ENCODE data around the gene VPS54. TPM values are rescaled to one million over a fixed set of nuclear protein-coding genes. Genes with fewer than 3 reads are reported as not detected.

VPS54 gene
- total and polyA plus RNA-seq, 7 experiments from 2014 or later: 4.5 to 20.8 (median 14.6) TPM

DNA sequence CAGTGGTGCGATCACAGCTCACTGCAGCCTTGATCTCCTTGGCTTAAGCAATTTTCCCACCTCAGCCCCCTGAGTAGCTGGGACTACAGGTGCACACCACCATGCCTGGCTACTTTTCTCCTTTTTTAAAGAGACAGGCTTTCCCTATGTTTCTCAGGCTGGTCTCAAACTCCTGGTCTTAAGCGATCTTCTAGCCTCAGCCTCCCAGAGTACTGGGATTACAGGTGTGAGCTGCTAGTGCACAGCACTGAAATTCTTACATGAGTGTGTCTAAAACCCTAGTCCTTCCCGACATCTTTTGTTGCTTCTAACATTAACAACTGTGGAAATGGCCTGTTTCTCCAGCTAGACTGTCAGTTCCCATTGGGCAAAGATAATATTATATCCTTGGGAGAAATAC, 174.6 kb downstream of the VPS54 start:
- DNase-seq: no peak
- peaks cover 0 to 5% (median 0%) of the 10 kb centered on the region in 5 donors for H3K27me3 Mint-ChIP-seq
- H3K36me3 Mint-ChIP-seq: peaks cover 4 to 46% (median 18%) of the 10 kb centered on the region in 5 donors
- Histone ChIP-seq H3K36me3 (ENCODE audit: control insufficient read depth in 2 of 3, insufficient read depth in 3 of 3, low read length in 3 of 3) (peaks cover 0 to 12% (median 0%) of the 10 kb centered on the region in 3 experiments), H3K27me3 (ENCODE audit: control insufficient read depth in 2 of 2, insufficient read depth in 2 of 2, low read length in 2 of 2) (no peaks in the 10 kb centered on the region), H3K9me3 (ENCODE audit: control insufficient read depth in 2 of 3, low read length in 3 of 3) (no peaks in the 10 kb centered on the region), H3K4me3 (ENCODE audit: low read length) (no peak overlapping the region), H3K27ac (ENCODE audit: low read depth, low read length) (no peak overlapping the region), H3K4me1 (ENCODE audit: control insufficient read depth in 2 of 2, insufficient read depth in 2 of 2, low read length in 2 of 2) (peaks cover 10 to 33% of the 10 kb centered on the region in 2 donors)
- POLR2A ChIA-PET: interaction anchor here (0.6 to 8.3 kb wide), 3 partner anchors 9 to 238 kb away, joined by 3 to 120 read pairs (median 4); no protein-coding TSS in a partner anchor
- H3K4me3 Mint-ChIP-seq: peak overlapping the region in 7 of 10 donors; percentile 37 to 100 (median 77)
- H3K9me3 Mint-ChIP-seq: peaks cover 0 to 5% (median 0%) of the 10 kb centered on the region in 11 donors
- CTCF ChIA-PET: interaction anchor here (0.5 to 2.4 kb wide), 5 partner anchors 10 to 1277 kb away, joined by 3 to 7 read pairs (median 3); no protein-coding TSS in a partner anchor
- ATAC-seq: no peak
- peaks cover 40 to 88% (median 80%) of the 10 kb centered on the region in 7 donors for H3K4me1 Mint-ChIP-seq
- intact Hi-C loops (cut with micrococcal nuclease): loop anchor here (5.0 to 10.0 kb wide), 8 partner anchors 173 to 1957 kb away; partner anchors contain the start of genes SPRED2 (in 2 of the 2), VPS54 (in 2 of the 2), ACTR2 (in 1 of the 2) and CCT4 (in 1 of the 2)
- peak overlapping the region in 7 of 9 donors; percentile 2 to 82 (median 69) for H3K27ac Mint-ChIP-seq

DNA sequence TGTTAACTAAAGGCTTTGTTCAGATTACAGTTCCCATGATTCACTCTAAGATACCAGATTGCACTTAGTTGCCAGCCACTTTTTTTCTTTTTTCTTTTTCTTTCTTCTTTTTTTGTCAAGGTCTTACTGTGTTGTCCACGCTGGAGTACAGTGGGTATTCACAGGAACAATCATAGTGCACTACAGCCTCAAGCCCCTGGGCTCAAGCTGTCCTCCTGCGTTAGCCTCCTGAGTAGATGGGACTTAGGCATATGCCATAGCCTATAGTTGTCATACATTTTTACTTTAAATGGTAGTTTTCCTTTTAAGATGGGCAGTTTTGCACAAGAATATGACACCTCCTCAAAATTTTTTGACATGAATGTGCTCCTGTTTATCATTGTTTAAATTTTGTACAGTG, 175.4 kb downstream of the VPS54 start:
- no peak for DNase-seq

DNA sequence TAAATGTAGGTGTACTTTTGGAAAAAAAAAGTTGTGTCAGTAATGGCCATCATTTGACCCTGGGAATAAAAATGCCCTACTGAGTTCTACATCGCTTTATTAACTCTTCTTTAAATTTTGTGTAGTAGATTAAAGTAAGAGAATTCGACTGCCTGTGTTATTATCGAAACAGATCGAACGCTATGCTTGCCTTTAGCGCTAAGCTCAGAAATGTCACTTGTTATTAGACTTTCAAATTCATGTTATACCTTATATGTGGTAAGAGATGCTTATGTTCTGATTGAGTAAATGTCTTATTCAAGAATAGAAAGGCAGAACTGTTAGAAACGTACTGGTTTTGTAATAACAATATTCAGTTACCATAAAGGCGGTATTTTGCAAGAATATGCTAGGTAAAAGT, 176.1 kb downstream of the VPS54 start:
- Histone ChIP-seq H3K9me3 (ENCODE audit: control insufficient read depth in 2 of 3, low read length in 3 of 3) (no peaks in the 10 kb centered on the region), H3K27ac (ENCODE audit: low read depth, low read length) (peak overlapping the region; percentile 90), H3K36me3 (ENCODE audit: control insufficient read depth in 2 of 3, insufficient read depth in 3 of 3, low read length in 3 of 3) (peaks cover 0 to 12% (median 0%) of the 10 kb centered on the region in 3 experiments), H3K4me1 (ENCODE audit: control insufficient read depth in 2 of 2, insufficient read depth in 2 of 2, low read length in 2 of 2) (peaks cover 5 to 24% of the 10 kb centered on the region in 2 donors), H3K27me3 (ENCODE audit: control insufficient read depth in 2 of 2, insufficient read depth in 2 of 2, low read length in 2 of 2) (no peaks in the 10 kb centered on the region), H3K4me3 (ENCODE audit: low read length) (peak overlapping the region; percentile 82)
- no peak for ATAC-seq
- H3K36me3 Mint-ChIP-seq: peaks cover 4 to 42% (median 14%) of the 10 kb centered on the region in 5 donors
- ChIA-PET CTCF (interaction anchor here (1.4 to 2.4 kb wide), 2 partner anchors 18 to 144 kb away, joined by 4 to 7 read pairs; no protein-coding TSS in a partner anchor), POLR2A (interaction anchor here (0.8 to 8.3 kb wide), 4 partner anchors 11 to 254 kb away, joined by 3 to 120 read pairs (median 13); partner anchors contain the start of genes MDH1 and WDPCP)
- peak overlapping the region in 7 of 9 donors; percentile 42 to 99 (median 97) for H3K27ac Mint-ChIP-seq
- peaks cover 0 to 5% (median 0%) of the 10 kb centered on the region in 11 donors for H3K9me3 Mint-ChIP-seq
- intact Hi-C loops (cut with micrococcal nuclease): loop anchor here (5.0 to 10.0 kb wide), 8 partner anchors 174 to 1956 kb away; partner anchors contain the start of genes SPRED2 (in 2 of the 2), VPS54 (in 2 of the 2), ACTR2 (in 1 of the 2) and CCT4 (in 1 of the 2)
- H3K27me3 Mint-ChIP-seq: peaks cover 0 to 7% (median 0%) of the 10 kb centered on the region in 5 donors
- H3K4me3 Mint-ChIP-seq: peak overlapping the region; percentile 97 to 100 (median 99)
- peaks cover 35 to 76% (median 66%) of the 10 kb centered on the region in 7 donors for H3K4me1 Mint-ChIP-seq
- no peak for DNase-seq

More for the DNA sequence above, 175.4 kb downstream of the VPS54 start:
- no peaks in the 10 kb centered on the region for H3K9me3 ChIP-seq (ENCODE audit: control insufficient read depth in 2 of 3, low read length in 3 of 3)
- no peak for ATAC-seq
- H3K4me1 ChIP-seq (ENCODE audit: control insufficient read depth in 2 of 2, insufficient read depth in 2 of 2, low read length in 2 of 2): peaks cover 5 to 25% of the 10 kb centered on the region in 2 donors
- no peak overlapping the region for H3K4me3 ChIP-seq (ENCODE audit: low read length)
- intact Hi-C loops (cut with micrococcal nuclease): loop anchor here (5.0 to 10.0 kb wide), 8 partner anchors 174 to 1956 kb away; partner anchors contain the start of genes SPRED2 (in 2 of the 2), VPS54 (in 2 of the 2), ACTR2 (in 1 of the 2) and CCT4 (in 1 of the 2)
- Mint-ChIP-seq H3K27ac (peak overlapping the region in 6 of 9 donors; percentile 13 to 97 (median 64)), H3K36me3 (peaks cover 4 to 42% (median 14%) of the 10 kb centered on the region in 5 donors), H3K9me3 (peaks cover 0 to 5% (median 0%) of the 10 kb centered on the region in 11 donors), H3K4me3 (peak overlapping the region; percentile 36 to 100 (median 80)), H3K4me1 (peaks cover 35 to 82% (median 71%) of the 10 kb centered on the region in 7 donors), H3K27me3 (peaks cover 0 to 7% (median 0%) of the 10 kb centered on the region in 5 donors)
- H3K36me3 ChIP-seq (ENCODE audit: control insufficient read depth in 2 of 3, insufficient read depth in 3 of 3, low read length in 3 of 3): peaks cover 0 to 12% (median 0%) of the 10 kb centered on the region in 3 experiments
- H3K27me3 ChIP-seq (ENCODE audit: control insufficient read depth in 2 of 2, insufficient read depth in 2 of 2, low read length in 2 of 2): no peaks in the 10 kb centered on the region
- no peak overlapping the region for H3K27ac ChIP-seq (ENCODE audit: low read depth, low read length)
- CTCF ChIA-PET: interaction anchor here (2.4 kb wide), 1 partner anchor 17 kb away, joined by 7 read pairs; no protein-coding TSS in a partner anchor
- POLR2A ChIA-PET: interaction anchor here (0.8 to 8.3 kb wide), 2 partner anchors 8 to 10 kb away, joined by 3 to 120 read pairs; no protein-coding TSS in a partner anchor

DNA sequence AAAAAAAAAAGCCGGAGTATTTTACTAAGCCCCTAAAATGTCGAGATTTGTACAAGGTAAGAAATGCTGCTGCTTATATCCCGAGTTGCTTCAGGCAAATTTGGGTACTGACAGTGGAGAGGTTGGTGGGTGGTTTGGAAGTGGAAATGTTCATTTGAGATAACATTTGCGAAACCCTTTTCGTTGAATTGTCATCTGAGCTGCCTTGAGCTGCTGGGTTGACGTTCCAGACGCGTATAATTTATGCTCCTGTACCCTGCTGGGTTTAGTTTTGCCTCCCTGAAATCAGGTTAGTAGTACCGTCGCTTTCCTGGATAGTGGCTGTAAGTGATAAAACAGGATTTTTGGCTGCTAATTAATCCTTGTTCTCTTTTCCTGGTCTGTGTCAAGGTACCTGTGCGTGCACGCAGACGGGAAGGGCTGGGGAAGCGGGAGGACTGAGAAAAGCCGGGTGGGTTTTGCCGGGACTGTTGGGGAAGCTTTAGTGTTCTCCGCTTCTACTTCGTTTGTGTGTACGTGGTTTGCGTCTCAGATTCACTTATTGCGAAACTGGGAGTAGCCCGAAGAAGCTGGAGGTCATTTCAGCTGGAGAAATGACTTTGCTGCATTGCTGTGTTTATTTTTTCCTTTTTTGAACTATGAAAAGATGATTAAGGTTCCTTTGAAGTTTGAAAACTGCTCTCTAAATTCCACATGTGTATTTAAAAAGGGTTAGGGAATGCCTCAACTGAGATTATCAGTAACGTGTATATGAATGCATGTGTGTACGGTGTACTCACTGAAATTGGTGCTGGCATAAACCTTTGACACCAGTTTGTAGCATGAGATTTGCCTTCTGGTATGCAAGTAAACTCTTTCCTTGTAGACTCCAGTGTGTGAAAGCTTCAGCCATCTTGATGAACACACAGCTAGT, 176.8 kb downstream of the VPS54 start:
- ChIA-PET POLR2A (interaction anchor here (0.6 to 8.3 kb wide), 8 partner anchors 12 to 253 kb away, joined by 3 to 120 read pairs (median 4); partner anchors contain the start of genes MDH1 and WDPCP), CTCF (interaction anchor here (1.1 to 2.4 kb wide), 4 partner anchors 15 to 144 kb away, joined by 3 to 7 read pairs (median 5); no protein-coding TSS in a partner anchor)
- DNase-seq: peak in 3 of 9 donors; percentile 37 to 50 (median 38)
- peaks cover 0 to 12% (median 0%) of the 10 kb centered on the region in 3 experiments for H3K36me3 ChIP-seq (ENCODE audit: control insufficient read depth in 2 of 3, insufficient read depth in 3 of 3, low read length in 3 of 3)
- peaks cover 3 to 35% (median 7%) of the 10 kb centered on the region in 5 donors for H3K36me3 Mint-ChIP-seq
- H3K27me3 ChIP-seq (ENCODE audit: control insufficient read depth in 2 of 2, insufficient read depth in 2 of 2, low read length in 2 of 2): no peaks in the 10 kb centered on the region
- peaks cover 31 to 69% (median 59%) of the 10 kb centered on the region in 7 donors for H3K4me1 Mint-ChIP-seq
- peak overlapping the region; percentile 97 to 100 (median 99) for H3K4me3 Mint-ChIP-seq
- intact Hi-C loops (cut with micrococcal nuclease): loop anchor here (1.0 to 10.0 kb wide), 9 partner anchors 9 to 1955 kb away; partner anchors contain the start of genes SPRED2 (in 2 of the 2), VPS54 (in 2 of the 2), ACTR2 (in 1 of the 2) and CCT4 (in 1 of the 2)
- H3K9me3 ChIP-seq (ENCODE audit: control insufficient read depth in 2 of 3, low read length in 3 of 3): no peaks in the 10 kb centered on the region
- H3K27ac Mint-ChIP-seq: peak overlapping the region; percentile 95 to 99 (median 97)
- H3K4me3 ChIP-seq (ENCODE audit: low read length): peak overlapping the region; percentile 82
- peaks cover 5 to 24% of the 10 kb centered on the region in 2 donors for H3K4me1 ChIP-seq (ENCODE audit: control insufficient read depth in 2 of 2, insufficient read depth in 2 of 2, low read length in 2 of 2)
- peaks cover 0 to 3% (median 0%) of the 10 kb centered on the region in 11 donors for H3K9me3 Mint-ChIP-seq
- ATAC-seq: no peak
- peak overlapping the region; percentile 90 for H3K27ac ChIP-seq (ENCODE audit: low read depth, low read length)
- H3K27me3 Mint-ChIP-seq: peaks cover 0 to 7% (median 0%) of the 10 kb centered on the region in 5 donors

Other genes starting within 250 kb of the VPS54 start
- 100 to 1,000 TPM in 2 of 5 experiments, 10 to 100 TPM in 3; 69.5 to 134 (median 92.4) TPM for gene UGP2, start 177.5 kb downstream of the VPS54 start, total RNA-seq
- 100 to 1,000 TPM; 128 to 135 TPM for gene UGP2, start 177.5 kb downstream of the VPS54 start, polyA plus RNA-seq
- 100 to 1,000 TPM in 2 of 5 experiments, 10 to 100 TPM in 3; 33.4 to 170 (median 57.2) TPM for gene PELI1, start 125.0 kb upstream of the VPS54 start, total RNA-seq
- 10 to 100 TPM; 12.3 to 15.2 TPM for gene PELI1, start 125.0 kb upstream of the VPS54 start, polyA plus RNA-seq